ENCODE data around the gene CD274. TPM values are rescaled to one million over a fixed set of nuclear protein-coding genes. Genes with fewer than 3 reads are reported as not detected.

CD274 gene
- total and polyA plus RNA-seq, 9 donors = 0.57 to 6.7 (median 1.5) TPM

GRCh38 chr9:5445886-5446285, 4.5 kb upstream of the CD274 start:
- H3K27me3 ChIP-seq = no peaks in the 10 kb centered on the region
- no peaks in the 10 kb centered on the region for H3K9me3 ChIP-seq
- H3K27ac ChIP-seq = no peak overlapping the region
- TF ChIP-seq POLR2A (IDR thresholded peaks at IDR 0.05) (no peak), CTCF (IDR thresholded peaks at IDR 0.05) (no peak), EP300 (IDR thresholded peaks at IDR 0.05) (no peak)
- H3K4me1 ChIP-seq (ENCODE audit: insufficient read depth) = no peaks in the 10 kb centered on the region
- intact Hi-C loops (cut with DNase I) = no loop called here
- no peaks in the 10 kb centered on the region for H3K36me3 ChIP-seq
- H3K4me3 ChIP-seq = no peak overlapping the region
- no peak for DNase-seq

- intact Hi-C loops (cut with DNase I) = no loop called here
Observed at GRCh38 chr9:5446451-5447236, 3.7 kb upstream of the CD274 start.

GRCh38 chr9:5447337-5447736, 3.0 kb upstream of the CD274 start:
- Histone ChIP-seq H3K27ac (no peak overlapping the region), H3K27me3 (no peaks in the 10 kb centered on the region), H3K9me3 (no peaks in the 10 kb centered on the region), H3K4me1 (ENCODE audit: insufficient read depth) (no peaks in the 10 kb centered on the region), H3K36me3 (no peaks in the 10 kb centered on the region), H3K4me3 (no peak overlapping the region)
- no peak for TF ChIP-seq EP300 (IDR thresholded peaks at IDR 0.05)
- TF ChIP-seq POLR2A (IDR thresholded peaks at IDR 0.05) = no peak
- no peak for TF ChIP-seq CTCF (IDR thresholded peaks at IDR 0.05)
- no peak for DNase-seq
- WGBS, 3 donors = 80 to 89% (median 84%) methylated on average over 3 of the region's 3 CpGs
- intact Hi-C loops (cut with DNase I) = no loop called here

More at GRCh38 chr9:5446451-5447236, 3.7 kb upstream of the CD274 start:
- H3K4me3 ChIP-seq = no peak overlapping the region
- TF ChIP-seq EP300 (IDR thresholded peaks at IDR 0.05) (no peak), POLR2A (IDR thresholded peaks at IDR 0.05) (no peak), CTCF (IDR thresholded peaks at IDR 0.05) (no peak)
- no peaks in the 10 kb centered on the region for H3K36me3 ChIP-seq
- WGBS, 3 donors = 76 to 80% (median 79%) methylated on average over 3 of the region's 3 CpGs
- no peak for DNase-seq
- H3K27ac ChIP-seq = no peak overlapping the region
- no peaks in the 10 kb centered on the region for H3K9me3 ChIP-seq
- no peaks in the 10 kb centered on the region for H3K4me1 ChIP-seq (ENCODE audit: insufficient read depth)
- no peaks in the 10 kb centered on the region for H3K27me3 ChIP-seq

- no peaks in the 10 kb centered on the region for H3K36me3 ChIP-seq
- 86 to 87% (median 86%) methylated on average over 2 of the region's 2 CpGs for WGBS, 3 donors
- DNase-seq = no peak
- no peaks in the 10 kb centered on the region for H3K4me1 ChIP-seq (ENCODE audit: insufficient read depth)
- no peak for TF ChIP-seq POLR2A (IDR thresholded peaks at IDR 0.05)
- no peak for TF ChIP-seq CTCF (IDR thresholded peaks at IDR 0.05)
- TF ChIP-seq EP300 (IDR thresholded peaks at IDR 0.05) = no peak
- H3K9me3 ChIP-seq = no peaks in the 10 kb centered on the region
- no peaks in the 10 kb centered on the region for H3K27me3 ChIP-seq
- H3K4me3 ChIP-seq = no peak overlapping the region
- no peak overlapping the region for H3K27ac ChIP-seq
- intact Hi-C loops (cut with DNase I) = no loop called here
Observed at GRCh38 chr9:5448016-5448415, 2.3 kb upstream of the CD274 start.
